GM12878 (cell line): Measurements from ENCODE around the gene LTB. TPM values are rescaled to one million over a fixed set of nuclear protein-coding genes. Genes with fewer than 3 reads are reported as not detected.

Source experiments
- NR2C2 ChIP-seq: IDR thresholded peaks from 2 replicates; pipeline ENCODE4 v1.6.1; 2011; ENCODE audit warnings: borderline replicate concordance, low read depth; ENCODE audit not compliant: control insufficient read depth, insufficient read length
- POLR2AphosphoS2 ChIP-seq: IDR thresholded peaks from 2 replicates; pipeline ENCODE4 v1.6.1; 2011; ENCODE audit warnings: low read depth, mild to moderate bottlenecking, low read length, improper control_type of control experiment, moderate library complexity
- ZNF687 ChIP-seq: fragments of 450-650 bp; IDR thresholded peaks from 2 replicates; pipeline ENCODE4 v1.6.1; 2017; ENCODE audit warnings: mild to moderate bottlenecking, moderate library complexity
- polyA plus RNA-seq, 11 experiments: library from polyadenylated mRNA; depleted of rRNA in 4 of 11; unstranded in 6 of 11; stranded (reverse) in 5 of 11; fragments of >200 nt; fragmentation: Nextera tagmentation in 4 of 11; fragmentation: Illumina TruSeq in 1 of 11; extraction: Ambion mirVana in 4 of 11; extraction: Trizol in 1 of 11; gene quantifications; 1 replicate in 1 of 11; 2 replicates in 10 of 11; pipeline versions ENCODE4 v1.2.1 to v1.2.3, GENCODE V29; 2011 to 2016; ENCODE audit warnings: inconsistent platforms in 2 of 11, missing spikeins in 2 of 11, low read depth in 1 of 11
- total RNA-seq, 4 experiments: library from RNA; depleted of rRNA in 3 of 4; stranded (reverse); fragments of >200 nt in 3 of 4; fragmentation: Illumina TruSeq in 1 of 4; extraction: Trizol in 1 of 4; gene quantifications; 2 replicates each; pipeline versions ENCODE4 v1.2.1 to v1.2.3, GENCODE V29; 2013 to 2021
- TF ChIP-seq, protein P1 (sequence below): fragments of 450-650 bp; IDR thresholded peaks from 2 replicates; pipeline ENCODE4 v1.6.1; 2018; ENCODE audit warnings: borderline replicate concordance, mild to moderate bottlenecking; ENCODE audit not compliant: partially characterized antibody

LTB gene
- total and polyA plus RNA-seq, 10 of the 15 experiments (the other 5 are each of a cell fraction or from before 2014, with no cell fraction given): 0.71 to 74.3 (median 20.0) TPM

DNA sequence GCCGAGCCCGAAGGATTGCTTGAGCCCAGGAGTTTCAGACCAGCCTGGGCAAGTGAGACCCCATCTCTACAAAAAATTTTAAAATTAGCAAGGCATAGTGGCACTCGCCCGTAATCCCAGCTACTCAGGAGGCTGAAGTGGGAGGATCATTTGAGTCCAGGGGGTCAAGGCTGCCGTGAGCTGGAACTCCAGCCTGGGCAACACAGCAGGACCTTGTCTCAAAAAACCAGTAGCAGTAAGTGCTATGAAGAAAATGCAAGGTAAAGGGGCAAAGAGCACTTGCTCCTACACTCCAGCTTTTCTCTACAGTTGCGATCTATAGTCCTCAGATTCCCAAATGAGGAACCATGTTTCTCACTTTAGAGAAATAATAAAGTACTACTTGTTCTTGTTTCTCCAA is 38.6 kb downstream of the LTB start (continued):
- TF ChIP-seq, protein P1, sequence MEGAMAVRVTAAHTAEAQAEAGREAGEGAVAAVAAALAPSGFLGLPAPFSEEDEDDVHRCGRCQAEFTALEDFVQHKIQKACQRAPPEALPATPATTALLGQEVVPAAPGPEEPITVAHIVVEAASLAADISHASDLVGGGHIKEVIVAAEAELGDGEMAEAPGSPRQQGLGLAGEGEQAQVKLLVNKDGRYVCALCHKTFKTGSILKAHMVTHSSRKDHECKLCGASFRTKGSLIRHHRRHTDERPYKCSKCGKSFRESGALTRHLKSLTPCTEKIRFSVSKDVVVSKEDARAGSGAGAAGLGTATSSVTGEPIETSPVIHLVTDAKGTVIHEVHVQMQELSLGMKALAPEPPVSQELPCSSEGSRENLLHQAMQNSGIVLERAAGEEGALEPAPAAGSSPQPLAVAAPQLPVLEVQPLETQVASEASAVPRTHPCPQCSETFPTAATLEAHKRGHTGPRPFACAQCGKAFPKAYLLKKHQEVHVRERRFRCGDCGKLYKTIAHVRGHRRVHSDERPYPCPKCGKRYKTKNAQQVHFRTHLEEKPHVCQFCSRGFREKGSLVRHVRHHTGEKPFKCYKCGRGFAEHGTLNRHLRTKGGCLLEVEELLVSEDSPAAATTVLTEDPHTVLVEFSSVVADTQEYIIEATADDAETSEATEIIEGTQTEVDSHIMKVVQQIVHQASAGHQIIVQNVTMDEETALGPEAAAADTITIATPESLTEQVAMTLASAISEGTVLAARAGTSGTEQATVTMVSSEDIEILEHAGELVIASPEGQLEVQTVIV: no peak
- TF ChIP-seq ZNF687 (no peak), POLR2AphosphoS2 (no peak), NR2C2 (no peak)
- TF ChIP-seq, all 136 proteins: peak for 0
